Esophagus mucosa (tissue), 1 donor: ENCODE results near the gene TUBA4B. TPM values are rescaled to one million over a fixed set of nuclear protein-coding genes. Genes with fewer than 3 reads are reported as not detected.
A peak's percentile ranks its signal among the peaks of the same experiment; 100 is the strongest.

Experiments
- ATAC-seq: fragments of 200-7000 bp; cut with Tn5 transposase; one replicate; pipeline ENCODE4 v1.9.1; 2020
- total RNA-seq: library from RNA; stranded (reverse); gene quantifications from one replicate; pipeline ENCODE4 v1.2.4, GENCODE V29; 2023
- donor health status: DM: yes; HTN: yes; CAD: no.

Gene TUBA4B
- total RNA-seq, 1 donor from 2014 or later = not detected

- peak; percentile 83 for ATAC-seq
Observed at GRCh38 chr2:219218732-219219701, 34.0 kb upstream of the TUBA4B start, which contains the start of gene ABCB6. Gene ABCB6 (minus strand): TSS chr2:219218958. CDS start chr2:219218673, 285 bp downstream.

GRCh38 chr2:219219784-219220532 is 33.1 kb upstream of the TUBA4B start:
- no peak for ATAC-seq

GRCh38 chr2:219220652-219221402 is 32.2 kb upstream of the TUBA4B start:
- ATAC-seq = no peak

- ATAC-seq = no peak
Observed at GRCh38 chr2:219221957-219222518, 31.0 kb upstream of the TUBA4B start.

GRCh38 chr2:219223831-219224610 is 29.0 kb upstream of the TUBA4B start:
- ATAC-seq = no peak

- ATAC-seq = no peak
Observed at GRCh38 chr2:219225350-219225749, 27.7 kb upstream of the TUBA4B start.

GRCh38 chr2:219228041-219228910 is 24.8 kb upstream of the TUBA4B start:
- ATAC-seq = no peak

- ATAC-seq = peak; percentile 6
Observed at GRCh38 chr2:219228911-219229304, 24.1 kb upstream of the TUBA4B start.

- peak; percentile 98 for ATAC-seq
Observed at GRCh38 chr2:219229305-219230058, 23.6 kb upstream of the TUBA4B start, which contains the start of the genes ANKZF1 and ATG9A. Gene ANKZF1 (plus strand): TSS chr2:219229806. CDS start chr2:219230258, 452 bp downstream. Gene ATG9A (minus strand): TSS chr2:219229636. CDS start chr2:219228024, 1,612 bp downstream.

- peak; percentile 63 for ATAC-seq
Observed at GRCh38 chr2:219230059-219230540, 22.9 kb upstream of the TUBA4B start.

GRCh38 chr2:219234331-219234730 is 18.7 kb upstream of the TUBA4B start:
- no peak for ATAC-seq

- no peak for ATAC-seq
Observed at GRCh38 chr2:219243291-219243761, 9.7 kb upstream of the TUBA4B start.

GRCh38 chr2:219244789-219245147 is 8.3 kb upstream of the TUBA4B start:
- no peak for ATAC-seq

GRCh38 chr2:219245148-219245898 is 7.7 kb upstream of the TUBA4B start, which contains the start of the genes GLB1L and STK16:
Gene GLB1L (minus strand): TSS chr2:219245444. CDS start chr2:219243573, 1,871 bp downstream.
Gene STK16 (plus strand): TSS chr2:219245479. CDS start chr2:219246000, 521 bp downstream.
- ATAC-seq = peak; percentile 56

- no peak for ATAC-seq
Observed at GRCh38 chr2:219245899-219246230, 7.2 kb upstream of the TUBA4B start.

- ATAC-seq = no peak
Observed at GRCh38 chr2:219246559-219246958, 6.5 kb upstream of the TUBA4B start.

- no peak for ATAC-seq
Observed at GRCh38 chr2:219247678-219248642, 5.1 kb upstream of the TUBA4B start.
